IMR-90 (cell line): ENCODE results near the gene MRPL48. TPM values are rescaled to one million over a fixed set of nuclear protein-coding genes. Genes with fewer than 3 reads are reported as not detected.

ENCODE experiments used
- ATAC-seq: fragments of 200-7000 bp; cut with Tn5 transposase; 2 replicates; pipeline ENCODE4 v1.9.1; 2020; ENCODE audit warnings: low read depth, mild to moderate bottlenecking, moderate library complexity
- BruUV-seq: library from RNA; stranded (reverse); fragments of 400-500 nt; replicated peaks from 2 replicates; lab custom pipeline; 2021; lab: Mats Ljungman, UMichigan
- CTCF ChIA-PET: fragments of 300-600 bp; formaldehyde crosslinking; extraction: SDS; loops from one replicate; lab custom pipeline; 2021; ENCODE audit warnings: antibody characterized with exemption; lab: Yijun Ruan, JAX
- POLR2A ChIA-PET: fragments of 300-600 bp; sonication (Branson Sonifier 250); formaldehyde crosslinking; loops from one replicate; lab custom pipeline; 2022; ENCODE audit warnings: antibody characterized with exemption; ENCODE audit not compliant: unreplicated experiment; lab: Charles Lee
- DNase-seq: peaks from one replicate; pipeline ENCODE4 v3.0.0; 2013
- H2AFZ ChIP-seq: replicated peaks from 2 replicates; pipeline ENCODE3; 2013; ENCODE audit warnings: low read length, mild to moderate bottlenecking; ENCODE audit not compliant: poor library complexity
- H2AK5ac ChIP-seq: 2 replicates; pipeline ENCODE4 v1.6.1; 2013; ENCODE audit warnings: low read depth, low read length, inconsistent platforms
- H2AK9ac ChIP-seq: replicated peaks from 2 replicates; pipeline ENCODE3; 2013; ENCODE audit warnings: mild to moderate bottlenecking, low read depth, low read length, moderate library complexity; ENCODE audit not compliant: poor library complexity
- H2BK120ac ChIP-seq: 2 replicates; pipeline ENCODE4 v1.6.1; 2013; ENCODE audit warnings: low read depth, low read length, inconsistent platforms
- H2BK15ac ChIP-seq: 3 replicates; pipeline ENCODE4 v1.6.1; 2013; ENCODE audit warnings: low read depth, low read length, inconsistent platforms
- H2BK20ac ChIP-seq: 2 replicates; pipeline ENCODE4 v1.6.1; 2013; ENCODE audit warnings: low read depth, mild to moderate bottlenecking, inconsistent platforms, low read length, moderate library complexity
- H2BK5ac ChIP-seq: 2 replicates; pipeline ENCODE4 v1.6.1; 2013; ENCODE audit warnings: mild to moderate bottlenecking, low read depth, low read length, inconsistent platforms; ENCODE audit not compliant: poor library complexity, severe bottlenecking
- H3K14ac ChIP-seq: replicated peaks from 2 replicates; pipeline ENCODE4 v1.6.1; 2013; ENCODE audit warnings: low read depth, low read length, inconsistent platforms
- H3K18ac ChIP-seq: 2 replicates; pipeline ENCODE4 v1.6.1; 2013; ENCODE audit warnings: low read depth, low read length, control low read depth
- H3K23ac ChIP-seq: 2 replicates; pipeline ENCODE4 v1.6.1; 2013; ENCODE audit warnings: low read depth, low read length, inconsistent platforms
- H3K27ac ChIP-seq: 2 replicates; pipeline ENCODE4 v1.5.1; 2013; ENCODE audit warnings: mild to moderate bottlenecking, control low read depth, low read length; ENCODE audit not compliant: insufficient read depth
- H3K27me3 ChIP-seq: 2 replicates; pipeline ENCODE4 v1.6.1; 2013; ENCODE audit warnings: low read length; ENCODE audit not compliant: control insufficient read depth, insufficient read depth
- H3K36me3 ChIP-seq: 2 replicates; pipeline ENCODE4 v1.6.1; 2013; ENCODE audit warnings: low read length, mixed read lengths; ENCODE audit not compliant: control insufficient read depth, insufficient read depth
- H3K4ac ChIP-seq: 2 replicates; pipeline ENCODE4 v1.6.1; 2013; ENCODE audit warnings: low read depth, low read length, inconsistent platforms
- H3K4me1 ChIP-seq: 2 replicates; pipeline ENCODE4 v1.6.1; 2013; ENCODE audit warnings: low read length, mixed read lengths; ENCODE audit not compliant: control insufficient read depth, insufficient read depth
- H3K4me2 ChIP-seq: 2 replicates; pipeline ENCODE4 v1.6.1; 2013; ENCODE audit warnings: low read depth, mild to moderate bottlenecking, control low read depth, low read length, moderate library complexity
- H3K4me3 ChIP-seq: 2 replicates; pipeline ENCODE4 v1.5.1; 2013; ENCODE audit warnings: low read depth, mild to moderate bottlenecking, control low read depth, low read length, moderate library complexity; ENCODE audit not compliant: insufficient read depth
- H3K56ac ChIP-seq: 2 replicates; pipeline ENCODE4 v1.6.1; 2013; ENCODE audit warnings: low read length, inconsistent platforms; ENCODE audit not compliant: insufficient read depth; ENCODE audit errors: extremely low read depth
- H3K79me1 ChIP-seq, 2 experiments: 2 replicates each; pipeline ENCODE4 v1.6.1; 2013; ENCODE audit warnings: low read length in 2 of 2, inconsistent platforms in 1 of 2, low read depth in 1 of 2
- H3K9ac ChIP-seq: 2 replicates; pipeline ENCODE4 v1.6.1; 2013; ENCODE audit warnings: low read depth, low read length, control low read depth
- H3K9me1 ChIP-seq: 2 replicates; pipeline ENCODE4 v1.6.1; 2013; ENCODE audit warnings: low read length, inconsistent platforms; ENCODE audit not compliant: insufficient read depth
- H3K9me3 ChIP-seq: 2 replicates; pipeline ENCODE4 v1.6.1; 2013; ENCODE audit warnings: low read length; ENCODE audit not compliant: control insufficient read depth, insufficient read depth
- H4K20me1 ChIP-seq: 2 replicates; pipeline ENCODE4 v1.6.1; 2013; ENCODE audit warnings: low read length, inconsistent platforms; ENCODE audit not compliant: insufficient read depth
- H4K5ac ChIP-seq: 2 replicates; pipeline ENCODE4 v1.6.1; 2013; ENCODE audit warnings: mild to moderate bottlenecking, low read depth, low read length, control low read depth
- H4K8ac ChIP-seq, 2 experiments: 2 replicates each; pipeline ENCODE4 v1.6.1; 2013; ENCODE audit warnings: low read depth in 2 of 2, low read length in 2 of 2, control low read depth in 1 of 2, inconsistent platforms in 1 of 2
- H4K91ac ChIP-seq: 2 replicates; pipeline ENCODE4 v1.6.1; 2013; ENCODE audit warnings: low read depth, low read length, inconsistent platforms; ENCODE audit not compliant: insufficient read depth
- BHLHE40 ChIP-seq: fragments of 150-350 bp; IDR thresholded peaks from 2 replicates; pipeline ENCODE4 v1.6.1; 2016; ENCODE audit warnings: mild to moderate bottlenecking, low read depth, low read length
- CEBPB ChIP-seq: IDR thresholded peaks from 2 replicates; pipeline ENCODE4 v1.6.1; 2012; ENCODE audit warnings: low read depth, low read length, improper control_type of control experiment
- CHD1 ChIP-seq: IDR thresholded peaks from 2 replicates; pipeline ENCODE4 v1.6.1; 2012; ENCODE audit warnings: low read depth, low read length, improper control_type of control experiment
- FOS ChIP-seq: fragments of 150-350 bp; IDR thresholded peaks from 2 replicates; pipeline ENCODE4 v1.6.1; 2016; ENCODE audit warnings: low read depth, low read length
- MAFK ChIP-seq: IDR thresholded peaks from 2 replicates; pipeline ENCODE4 v1.6.1; 2012; ENCODE audit warnings: low read depth, low read length, improper control_type of control experiment
- MAZ ChIP-seq: IDR thresholded peaks from 2 replicates; pipeline ENCODE4 v1.6.1; 2012; ENCODE audit warnings: low read depth, mild to moderate bottlenecking, low read length, improper control_type of control experiment, moderate library complexity, borderline replicate concordance
- MXI1 ChIP-seq: IDR thresholded peaks from 2 replicates; pipeline ENCODE4 v1.6.1; 2012; ENCODE audit warnings: low read depth, mild to moderate bottlenecking, low read length, moderate library complexity, borderline replicate concordance
- NFE2L2 ChIP-seq: fragments of 150-350 bp; IDR thresholded peaks from 2 replicates; pipeline ENCODE4 v1.6.1; 2016; ENCODE audit warnings: low read depth, mild to moderate bottlenecking, low read length
- POLR2A ChIP-seq: IDR thresholded peaks from 2 replicates; pipeline ENCODE4 v1.6.1; 2012; ENCODE audit warnings: mild to moderate bottlenecking, low read depth, low read length
- RAD21 ChIP-seq: IDR thresholded peaks from 2 replicates; pipeline ENCODE4 v1.6.1; 2012; ENCODE audit warnings: low read length, improper control_type of control experiment
- RCOR1 ChIP-seq: IDR thresholded peaks from 2 replicates; pipeline ENCODE4 v1.6.1; 2012; ENCODE audit warnings: mild to moderate bottlenecking, low read length, improper control_type of control experiment; ENCODE audit not compliant: insufficient replicate concordance
- RFX5 ChIP-seq: IDR thresholded peaks from 2 replicates; pipeline ENCODE4 v1.8.0; 2012; ENCODE audit warnings: low read depth, mild to moderate bottlenecking, low read length, moderate library complexity
- SMC3 ChIP-seq: fragments of 150-350 bp; IDR thresholded peaks from 2 replicates; pipeline ENCODE4 v1.6.1; 2016; ENCODE audit warnings: low read depth, mild to moderate bottlenecking, antibody characterized with exemption, low read length, moderate library complexity
- whole genome bisulfite sequencing, 2 experiments: methylation state at CpG; one replicate each; pipeline versions ENCODE4 v1.1.5 to v1.1.7; 2013; ENCODE audit warnings: missing lambda C conversion rate in 2 of 2; ENCODE audit not compliant: insufficient read length in 1 of 2; ENCODE audit errors: extremely low coverage in 2 of 2; 5-methylcytosine and 5-hydroxymethylcytosine counted together
- dilution Hi-C: fragments of 300-500 bp; cut with HindIII; formaldehyde crosslinking; loops from one replicate; pipeline ENCODE4 v1.14.3; 2018; ENCODE audit warnings: low sequenced_read_pairs; ENCODE audit not compliant: unreplicated experiment
- in situ Hi-C: fragments of 300-500 bp; cut with MboI; formaldehyde crosslinking; loops from 3 replicates; pipeline ENCODE4 v1.14.3; 2019; ENCODE audit warnings: low sequenced_read_pairs, inconsistent platforms, mixed read lengths
- intact Hi-C: fragments of 100-400 bp; cut with micrococcal nuclease; formaldehyde crosslinking; loops from 2 replicates; pipeline ENCODE4 v1.10.0; 2022
- polyA plus RNA-seq, 3 experiments: library from polyadenylated mRNA; depleted of rRNA; stranded (reverse); fragments of >200 nt; gene quantifications; 2 replicates each; pipeline ENCODE4 v1.2.3, GENCODE V29; 2012; ENCODE audit warnings: low replicate concordance in 1 of 3
- total RNA-seq: library from RNA; depleted of rRNA; stranded (reverse); fragments of >200 nt; gene quantifications from 2 replicates; pipeline ENCODE4 v1.2.3, GENCODE V29; 2012
- TF ChIP-seq, protein P1 (sequence below): fragments of 150-350 bp; IDR thresholded peaks from 2 replicates; pipeline ENCODE4 v1.6.1; 2017; ENCODE audit warnings: mild to moderate bottlenecking, antibody characterized with exemption, low read length, low read depth
- TF ChIP-seq, protein P2 (sequence below): conservative IDR thresholded peaks from 2 replicates; pipeline ENCODE4 v1.5.1; 2012; ENCODE audit warnings: mild to moderate bottlenecking, low read depth, low read length, improper control_type of control experiment
- TF ChIP-seq, protein P3 (sequence below): fragments of 150-350 bp; IDR thresholded peaks from 2 replicates; pipeline ENCODE4 v1.6.1; 2016; ENCODE audit warnings: low read depth, mild to moderate bottlenecking, low read length, moderate library complexity, borderline replicate concordance

MRPL48 gene
- total and polyA plus RNA-seq, 2 of the 4 experiments (the other 2 are of a cell fraction) = 24.0 to 29.4 TPM

DNA sequence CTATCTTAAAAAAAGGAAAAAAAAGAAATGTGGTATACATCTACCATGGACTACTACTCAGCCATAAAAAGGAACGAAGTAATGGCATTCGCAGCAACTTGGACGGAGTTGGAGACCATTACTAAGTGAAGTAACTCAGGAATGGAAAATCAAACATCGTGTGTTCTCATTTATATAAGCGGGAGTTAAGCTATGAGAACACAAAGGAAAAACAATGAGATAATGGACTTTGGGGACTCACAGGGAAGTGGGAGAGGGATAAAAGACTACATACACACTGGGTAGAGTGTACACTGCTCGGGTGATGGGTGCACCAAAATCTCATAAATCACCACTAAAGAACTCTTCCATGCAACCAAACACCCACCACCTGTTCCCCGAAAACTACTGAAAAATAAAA is 38.6 kb upstream of the MRPL48 start:
- H3K27ac ChIP-seq = no peak overlapping the region
- CTCF ChIA-PET = no interaction called here
- no peak overlapping the region for H2AK5ac ChIP-seq
- no TSS peak for BruUV-seq
- peaks cover 4% of the 10 kb centered on the region for H3K36me3 ChIP-seq
- H3K56ac ChIP-seq = no peak overlapping the region
- in situ Hi-C loops (no loop called here), intact Hi-C loops (no loop called here), dilution Hi-C loops (no loop called here)
- H3K23ac ChIP-seq = no peak overlapping the region
- H3K27me3 ChIP-seq = no peaks in the 10 kb centered on the region
- no peak overlapping the region for H2BK5ac ChIP-seq
- POLR2A ChIA-PET = no interaction called here
- DNase-seq (no peak), ATAC-seq (no peak)
- H3K14ac ChIP-seq = no peak overlapping the region
- H3K9ac ChIP-seq = no peak overlapping the region
- no peaks in the 10 kb centered on the region for H3K4me1 ChIP-seq
- H2BK15ac ChIP-seq = no peak overlapping the region
- no peak overlapping the region for H3K4ac ChIP-seq
- H4K20me1 ChIP-seq = peaks cover 89% of the 10 kb centered on the region
- peaks cover 11% of the 10 kb centered on the region for H3K9me1 ChIP-seq
- H3K4me3 ChIP-seq = no peak overlapping the region
- TF ChIP-seq MAZ (no peak), CEBPB (no peak), CHD1 (no peak), RCOR1 (no peak), MAFK (no peak), RAD21 (no peak), RFX5 (no peak), MXI1 (no peak), POLR2A (no peak), NFE2L2 (no peak), BHLHE40 (no peak), FOS (no peak), SMC3 (no peak)
- TF ChIP-seq, protein P1, sequence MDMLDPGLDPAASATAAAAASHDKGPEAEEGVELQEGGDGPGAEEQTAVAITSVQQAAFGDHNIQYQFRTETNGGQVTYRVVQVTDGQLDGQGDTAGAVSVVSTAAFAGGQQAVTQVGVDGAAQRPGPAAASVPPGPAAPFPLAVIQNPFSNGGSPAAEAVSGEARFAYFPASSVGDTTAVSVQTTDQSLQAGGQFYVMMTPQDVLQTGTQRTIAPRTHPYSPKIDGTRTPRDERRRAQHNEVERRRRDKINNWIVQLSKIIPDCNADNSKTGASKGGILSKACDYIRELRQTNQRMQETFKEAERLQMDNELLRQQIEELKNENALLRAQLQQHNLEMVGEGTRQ = no peak
- TF ChIP-seq, protein P2, sequence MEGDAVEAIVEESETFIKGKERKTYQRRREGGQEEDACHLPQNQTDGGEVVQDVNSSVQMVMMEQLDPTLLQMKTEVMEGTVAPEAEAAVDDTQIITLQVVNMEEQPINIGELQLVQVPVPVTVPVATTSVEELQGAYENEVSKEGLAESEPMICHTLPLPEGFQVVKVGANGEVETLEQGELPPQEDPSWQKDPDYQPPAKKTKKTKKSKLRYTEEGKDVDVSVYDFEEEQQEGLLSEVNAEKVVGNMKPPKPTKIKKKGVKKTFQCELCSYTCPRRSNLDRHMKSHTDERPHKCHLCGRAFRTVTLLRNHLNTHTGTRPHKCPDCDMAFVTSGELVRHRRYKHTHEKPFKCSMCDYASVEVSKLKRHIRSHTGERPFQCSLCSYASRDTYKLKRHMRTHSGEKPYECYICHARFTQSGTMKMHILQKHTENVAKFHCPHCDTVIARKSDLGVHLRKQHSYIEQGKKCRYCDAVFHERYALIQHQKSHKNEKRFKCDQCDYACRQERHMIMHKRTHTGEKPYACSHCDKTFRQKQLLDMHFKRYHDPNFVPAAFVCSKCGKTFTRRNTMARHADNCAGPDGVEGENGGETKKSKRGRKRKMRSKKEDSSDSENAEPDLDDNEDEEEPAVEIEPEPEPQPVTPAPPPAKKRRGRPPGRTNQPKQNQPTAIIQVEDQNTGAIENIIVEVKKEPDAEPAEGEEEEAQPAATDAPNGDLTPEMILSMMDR = no peak
- TF ChIP-seq, protein P3, sequence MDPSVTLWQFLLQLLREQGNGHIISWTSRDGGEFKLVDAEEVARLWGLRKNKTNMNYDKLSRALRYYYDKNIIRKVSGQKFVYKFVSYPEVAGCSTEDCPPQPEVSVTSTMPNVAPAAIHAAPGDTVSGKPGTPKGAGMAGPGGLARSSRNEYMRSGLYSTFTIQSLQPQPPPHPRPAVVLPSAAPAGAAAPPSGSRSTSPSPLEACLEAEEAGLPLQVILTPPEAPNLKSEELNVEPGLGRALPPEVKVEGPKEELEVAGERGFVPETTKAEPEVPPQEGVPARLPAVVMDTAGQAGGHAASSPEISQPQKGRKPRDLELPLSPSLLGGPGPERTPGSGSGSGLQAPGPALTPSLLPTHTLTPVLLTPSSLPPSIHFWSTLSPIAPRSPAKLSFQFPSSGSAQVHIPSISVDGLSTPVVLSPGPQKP = no peak
- WGBS, 2 experiments = no CpG with 5 or more reads among the region's 7 CpGs
- no peak overlapping the region for H4K8ac ChIP-seq
- no peak overlapping the region for H2AK9ac ChIP-seq
- H3K18ac ChIP-seq = no peak overlapping the region
- H2AFZ ChIP-seq = no peak overlapping the region
- no peak overlapping the region for H2BK20ac ChIP-seq
- H2BK120ac ChIP-seq = no peak overlapping the region
- no peak overlapping the region for H3K4me2 ChIP-seq
- no peaks in the 10 kb centered on the region for H3K9me3 ChIP-seq
- peaks cover 10 to 62% of the 10 kb centered on the region in 2 experiments; a peak in 3 of 4 replicates for H3K79me1 ChIP-seq
- H4K5ac ChIP-seq = no peak overlapping the region
- H4K91ac ChIP-seq = no peak overlapping the region
